HepG2 (cell line): ENCODE results near the gene PIF1. TPM values are rescaled to one million over a fixed set of nuclear protein-coding genes. Genes with fewer than 3 reads are reported as not detected.

ENCODE experiments used
- ARNTL ChIP-seq: sonication (generic); formaldehyde crosslinking; IDR thresholded peaks from 2 replicates; pipeline ENCODE4 v1.4.0; 2020; ENCODE audit warnings: mild to moderate bottlenecking, missing genetic modification reagents
- CHCHD3 ChIP-seq: sonication (generic); formaldehyde crosslinking; IDR thresholded peaks from 2 replicates; pipeline ENCODE4 v1.8.0; 2022; ENCODE audit warnings: mild to moderate bottlenecking, missing genetic modification reagents, moderate library complexity
- FOXK1 ChIP-seq: sonication (generic); formaldehyde crosslinking; IDR thresholded peaks from 2 replicates; pipeline ENCODE4 v1.4.0; 2020; ENCODE audit warnings: low read depth, missing genetic modification reagents, borderline replicate concordance
- GFI1 ChIP-seq: sonication (generic); formaldehyde crosslinking; IDR thresholded peaks from 2 replicates; pipeline ENCODE4 v1.5.0; 2020; ENCODE audit warnings: missing genetic modification reagents, mild to moderate bottlenecking, borderline replicate concordance
- HIVEP1 ChIP-seq: sonication (generic); formaldehyde crosslinking; IDR thresholded peaks from 2 replicates; pipeline ENCODE4 v1.4.0; 2020; ENCODE audit warnings: mild to moderate bottlenecking, missing genetic modification reagents
- HOXA3 ChIP-seq: sonication (generic); formaldehyde crosslinking; IDR thresholded peaks from 2 replicates; pipeline ENCODE4 v1.5.0; 2020; ENCODE audit warnings: missing genetic modification reagents
- KAT2B ChIP-seq: fragments of 150-350 bp; IDR thresholded peaks from 2 replicates; pipeline ENCODE4 v1.6.1; 2014; ENCODE audit warnings: low read depth, low read length, borderline replicate concordance
- KAT8 ChIP-seq: IDR thresholded peaks from 2 replicates; pipeline ENCODE4 v1.6.1; 2016; ENCODE audit warnings: missing genetic modification reagents, missing compliant biosample characterization
- LCORL ChIP-seq, 2 experiments: fragments of 450-650 bp in 1 of 2; sonication (generic) in 1 of 2; formaldehyde crosslinking in 1 of 2; IDR thresholded peaks; 2 replicates each; pipeline versions ENCODE4 v1.5.0 to v1.6.1; 2017 to 2020; ENCODE audit warnings: antibody characterized with exemption in 1 of 2, missing genetic modification reagents in 1 of 2
- RAD51 ChIP-seq: fragments of 450-650 bp; IDR thresholded peaks from 2 replicates; pipeline ENCODE4 v1.6.1; 2016; ENCODE audit warnings: borderline replicate concordance
- RXRB ChIP-seq: IDR thresholded peaks from 2 replicates; pipeline ENCODE4 v1.6.1; 2016; ENCODE audit warnings: borderline replicate concordance, missing genetic modification reagents, missing compliant biosample characterization
- SOX13 ChIP-seq, 3 experiments: fragments of 450-650 bp in 1 of 3; sonication (generic) in 1 of 3; formaldehyde crosslinking in 1 of 3; IDR thresholded peaks in 2 of 3; conservative IDR thresholded peaks in 1 of 3; 2 replicates each; pipeline versions ENCODE4 v1.5.0 to v1.6.1; 2016 to 2020; ENCODE audit warnings: antibody characterized with exemption in 1 of 3, mild to moderate bottlenecking in 1 of 3, missing compliant biosample characterization in 1 of 3, missing genetic modification reagents in 1 of 3, moderate library complexity in 1 of 3
- ZNF772 ChIP-seq: sonication (generic); formaldehyde crosslinking; IDR thresholded peaks from 2 replicates; pipeline ENCODE4 v1.5.0; 2020; ENCODE audit warnings: mild to moderate bottlenecking, missing genetic modification reagents
- ZSCAN25 ChIP-seq: sonication (generic); formaldehyde crosslinking; IDR thresholded peaks from 2 replicates; pipeline ENCODE4 v1.8.0; 2022; ENCODE audit warnings: mild to moderate bottlenecking, missing genetic modification reagents
- polyA plus RNA-seq, 8 experiments: library from polyadenylated mRNA; depleted of rRNA in 3 of 8; stranded (reverse) in 7 of 8; unstranded in 1 of 8; fragments of >200 nt; fragmentation: Illumina TruSeq in 4 of 8; extraction: Trizol in 4 of 8; gene quantifications; 2 replicates each; pipeline versions ENCODE4 v1.2.1 to v1.2.3, GENCODE V29; 2011 to 2016; ENCODE audit warnings: low read depth in 4 of 8, missing spikeins in 1 of 8, mixed read lengths in 1 of 8; ENCODE audit not compliant: insufficient read depth in 1 of 8
- total RNA-seq, 5 experiments: library from RNA; depleted of rRNA; stranded (reverse); fragments of >200 nt; fragmentation: Illumina TruSeq; extraction: Trizol; gene quantifications; 2 replicates each; pipeline ENCODE4 v1.2.3, GENCODE V29; 2016; ENCODE audit warnings: low read depth in 1 of 5
- TF ChIP-seq, protein P1 (sequence below): sonication (generic); formaldehyde crosslinking; conservative IDR thresholded peaks from 2 replicates; pipeline ENCODE4 v1.8.0; 2022; ENCODE audit warnings: mild to moderate bottlenecking, moderate library complexity, missing genetic modification reagents
- TF ChIP-seq, protein P2 (sequence below): sonication (generic); formaldehyde crosslinking; IDR thresholded peaks from 2 replicates; pipeline ENCODE4 v1.8.0; 2022; ENCODE audit warnings: missing genetic modification reagents, mild to moderate bottlenecking, moderate library complexity, borderline replicate concordance
- TF ChIP-seq, protein P3 (sequence below): sonication (generic); formaldehyde crosslinking; IDR thresholded peaks from 2 replicates; pipeline ENCODE4 v1.4.0; 2020; ENCODE audit warnings: missing genetic modification reagents, mild to moderate bottlenecking, borderline replicate concordance
- TF ChIP-seq, protein P4 (sequence below): sonication (generic); formaldehyde crosslinking; IDR thresholded peaks from 2 replicates; pipeline ENCODE4 v1.5.1; 2020; ENCODE audit warnings: missing genetic modification reagents, mild to moderate bottlenecking, borderline replicate concordance
- TF ChIP-seq, protein P5 (sequence below): sonication (generic); formaldehyde crosslinking; IDR thresholded peaks from 2 replicates; pipeline ENCODE4 v1.4.0; 2020; ENCODE audit warnings: missing genetic modification reagents, borderline replicate concordance

The PIF1 gene
- total and polyA plus RNA-seq, 2 of the 13 experiments (the other 11 are each of a cell fraction or from before 2014, with no cell fraction given), result 18.5 to 19.7 TPM

DNA sequence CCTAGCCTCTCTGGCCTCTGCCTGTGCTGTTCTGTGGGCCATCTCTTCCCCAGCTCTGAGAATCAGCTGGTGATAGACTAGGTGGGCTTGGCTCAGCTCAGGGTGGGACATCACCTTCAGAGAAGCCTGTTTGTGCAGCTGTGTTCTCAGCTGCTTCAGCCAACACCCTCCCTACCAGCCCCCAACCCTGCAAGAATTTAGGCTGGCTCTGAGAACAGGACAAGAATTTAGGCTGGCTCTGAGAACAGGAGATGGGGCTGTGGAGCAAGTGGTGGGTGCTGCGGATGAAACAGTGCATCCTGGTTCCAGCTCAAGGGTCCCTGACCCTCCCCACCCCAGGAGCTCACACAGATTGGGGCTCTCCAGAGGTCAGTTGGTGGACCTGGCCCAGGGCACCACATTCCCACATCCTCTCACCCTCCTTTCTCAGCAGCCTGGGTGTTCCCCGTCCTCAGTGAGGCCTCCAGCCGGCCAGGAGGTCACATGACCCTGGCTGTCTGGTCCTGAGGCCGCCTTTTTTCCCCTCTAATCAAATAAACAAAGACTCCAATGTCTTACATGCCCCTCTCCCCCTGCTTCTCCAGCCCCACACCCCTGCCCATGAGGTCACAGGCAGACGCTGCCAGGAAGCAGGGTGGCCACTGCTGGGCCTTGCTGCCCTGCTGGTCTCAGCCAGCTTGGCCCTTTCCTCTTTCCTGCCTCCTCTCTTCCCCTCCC is 31.1 kb upstream of the PIF1 start (continued):
- TF ChIP-seq, protein P1, sequence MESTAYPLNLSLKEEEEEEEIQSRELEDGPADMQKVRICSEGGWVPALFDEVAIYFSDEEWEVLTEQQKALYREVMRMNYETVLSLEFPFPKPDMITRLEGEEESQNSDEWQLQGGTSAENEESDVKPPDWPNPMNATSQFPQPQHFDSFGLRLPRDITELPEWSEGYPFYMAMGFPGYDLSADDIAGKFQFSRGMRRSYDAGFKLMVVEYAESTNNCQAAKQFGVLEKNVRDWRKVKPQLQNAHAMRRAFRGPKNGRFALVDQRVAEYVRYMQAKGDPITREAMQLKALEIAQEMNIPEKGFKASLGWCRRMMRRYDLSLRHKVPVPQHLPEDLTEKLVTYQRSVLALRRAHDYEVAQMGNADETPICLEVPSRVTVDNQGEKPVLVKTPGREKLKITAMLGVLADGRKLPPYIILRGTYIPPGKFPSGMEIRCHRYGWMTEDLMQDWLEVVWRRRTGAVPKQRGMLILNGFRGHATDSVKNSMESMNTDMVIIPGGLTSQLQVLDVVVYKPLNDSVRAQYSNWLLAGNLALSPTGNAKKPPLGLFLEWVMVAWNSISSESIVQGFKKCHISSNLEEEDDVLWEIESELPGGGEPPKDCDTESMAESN (CRISPR knock-in tag), result no peak
- TF ChIP-seq LCORL (IDR thresholded peaks at IDR 0.05) (no peak), LCORL (CRISPR knock-in tag; IDR thresholded peaks at IDR 0.05) (no peak), KAT8 (CRISPR knock-in tag) (peak; percentile 25; the same call in 1 of the 2 replicates), FOXK1 (CRISPR knock-in tag) (peak; percentile 54; the same call in 1 of the 2 replicates), ZSCAN25 (CRISPR knock-in tag) (peak; percentile 97), ZNF772 (CRISPR knock-in tag) (no peak), SOX13 (IDR thresholded peaks at IDR 0.05) (no peak), SOX13 (CRISPR knock-in tag; conservative IDR thresholded peaks at IDR 0.05 in 1 of 2, IDR thresholded peaks at IDR 0.05 in 1 of 2) (peak in 1 of 2 experiments; percentile 23; a peak in 1 of 4 replicates), CHCHD3 (CRISPR knock-in tag) (no peak), GFI1 (no peak), RXRB (CRISPR knock-in tag) (peak; percentile 42; the same call in 1 of the 2 replicates), KAT2B (no peak), HOXA3 (CRISPR knock-in tag) (0 out of 2 replicates have a peak, but pooled peaks have one; percentile 39), HIVEP1 (CRISPR knock-in tag) (peak; percentile 23; the same call in 1 of the 2 replicates), ARNTL (CRISPR knock-in tag) (no peak), RAD51 (peak; percentile 50; the same call in 1 of the 2 replicates)
- TF ChIP-seq, protein P2, sequence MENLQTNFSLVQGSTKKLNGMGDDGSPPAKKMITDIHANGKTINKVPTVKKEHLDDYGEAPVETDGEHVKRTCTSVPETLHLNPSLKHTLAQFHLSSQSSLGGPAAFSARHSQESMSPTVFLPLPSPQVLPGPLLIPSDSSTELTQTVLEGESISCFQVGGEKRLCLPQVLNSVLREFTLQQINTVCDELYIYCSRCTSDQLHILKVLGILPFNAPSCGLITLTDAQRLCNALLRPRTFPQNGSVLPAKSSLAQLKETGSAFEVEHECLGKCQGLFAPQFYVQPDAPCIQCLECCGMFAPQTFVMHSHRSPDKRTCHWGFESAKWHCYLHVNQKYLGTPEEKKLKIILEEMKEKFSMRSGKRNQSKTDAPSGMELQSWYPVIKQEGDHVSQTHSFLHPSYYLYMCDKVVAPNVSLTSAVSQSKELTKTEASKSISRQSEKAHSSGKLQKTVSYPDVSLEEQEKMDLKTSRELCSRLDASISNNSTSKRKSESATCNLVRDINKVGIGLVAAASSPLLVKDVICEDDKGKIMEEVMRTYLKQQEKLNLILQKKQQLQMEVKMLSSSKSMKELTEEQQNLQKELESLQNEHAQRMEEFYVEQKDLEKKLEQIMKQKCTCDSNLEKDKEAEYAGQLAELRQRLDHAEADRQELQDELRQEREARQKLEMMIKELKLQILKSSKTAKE (CRISPR knock-in tag), result peak; percentile 40; the same call in 1 of the 2 replicates
- TF ChIP-seq, protein P3, sequence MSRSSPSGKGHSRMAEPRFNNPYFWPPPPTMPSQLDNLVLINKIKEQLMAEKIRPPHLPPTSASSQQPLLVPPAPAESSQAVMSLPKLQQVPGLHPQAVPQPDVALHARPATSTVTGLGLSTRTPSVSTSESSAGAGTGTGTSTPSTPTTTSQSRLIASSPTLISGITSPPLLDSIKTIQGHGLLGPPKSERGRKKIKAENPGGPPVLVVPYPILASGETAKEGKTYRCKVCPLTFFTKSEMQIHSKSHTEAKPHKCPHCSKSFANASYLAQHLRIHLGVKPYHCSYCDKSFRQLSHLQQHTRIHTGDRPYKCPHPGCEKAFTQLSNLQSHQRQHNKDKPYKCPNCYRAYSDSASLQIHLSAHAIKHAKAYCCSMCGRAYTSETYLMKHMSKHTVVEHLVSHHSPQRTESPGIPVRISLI (CRISPR knock-in tag), result peak; percentile 48; the same call in 1 of the 2 replicates
- TF ChIP-seq, protein P4, sequence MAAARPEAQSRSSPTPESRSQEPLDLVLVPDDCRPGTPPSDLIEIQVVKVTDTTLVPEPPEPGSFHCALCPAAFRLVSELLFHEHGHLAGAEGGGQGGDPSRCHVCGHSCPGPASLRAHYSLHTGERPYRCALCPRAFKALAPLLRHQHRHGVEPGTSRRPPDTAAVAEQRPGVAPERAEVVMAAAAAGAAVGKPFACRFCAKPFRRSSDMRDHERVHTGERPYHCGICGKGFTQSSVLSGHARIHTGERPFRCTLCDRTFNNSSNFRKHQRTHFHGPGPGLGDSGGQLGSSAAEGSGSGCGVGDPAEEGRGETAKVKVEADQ (CRISPR knock-in tag), result no peak
- TF ChIP-seq, protein P5, sequence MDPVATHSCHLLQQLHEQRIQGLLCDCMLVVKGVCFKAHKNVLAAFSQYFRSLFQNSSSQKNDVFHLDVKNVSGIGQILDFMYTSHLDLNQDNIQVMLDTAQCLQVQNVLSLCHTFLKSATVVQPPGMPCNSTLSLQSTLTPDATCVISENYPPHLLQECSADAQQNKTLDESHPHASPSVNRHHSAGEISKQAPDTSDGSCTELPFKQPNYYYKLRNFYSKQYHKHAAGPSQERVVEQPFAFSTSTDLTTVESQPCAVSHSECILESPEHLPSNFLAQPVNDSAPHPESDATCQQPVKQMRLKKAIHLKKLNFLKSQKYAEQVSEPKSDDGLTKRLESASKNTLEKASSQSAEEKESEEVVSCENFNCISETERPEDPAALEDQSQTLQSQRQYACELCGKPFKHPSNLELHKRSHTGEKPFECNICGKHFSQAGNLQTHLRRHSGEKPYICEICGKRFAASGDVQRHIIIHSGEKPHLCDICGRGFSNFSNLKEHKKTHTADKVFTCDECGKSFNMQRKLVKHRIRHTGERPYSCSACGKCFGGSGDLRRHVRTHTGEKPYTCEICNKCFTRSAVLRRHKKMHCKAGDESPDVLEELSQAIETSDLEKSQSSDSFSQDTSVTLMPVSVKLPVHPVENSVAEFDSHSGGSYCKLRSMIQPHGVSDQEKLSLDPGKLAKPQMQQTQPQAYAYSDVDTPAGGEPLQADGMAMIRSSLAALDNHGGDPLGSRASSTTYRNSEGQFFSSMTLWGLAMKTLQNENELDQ, result no peak
